GM21367 (cell line): ENCODE measurements around the gene ALDH3A2.

Source experiments
- ATAC-seq: cut with Tn5 transposase; IDR thresholded peaks from one replicate; pipeline ENCODE4 v1.9.1; 2021; ENCODE audit not compliant: unreplicated experiment

The ALDH3A2 gene

DNA sequence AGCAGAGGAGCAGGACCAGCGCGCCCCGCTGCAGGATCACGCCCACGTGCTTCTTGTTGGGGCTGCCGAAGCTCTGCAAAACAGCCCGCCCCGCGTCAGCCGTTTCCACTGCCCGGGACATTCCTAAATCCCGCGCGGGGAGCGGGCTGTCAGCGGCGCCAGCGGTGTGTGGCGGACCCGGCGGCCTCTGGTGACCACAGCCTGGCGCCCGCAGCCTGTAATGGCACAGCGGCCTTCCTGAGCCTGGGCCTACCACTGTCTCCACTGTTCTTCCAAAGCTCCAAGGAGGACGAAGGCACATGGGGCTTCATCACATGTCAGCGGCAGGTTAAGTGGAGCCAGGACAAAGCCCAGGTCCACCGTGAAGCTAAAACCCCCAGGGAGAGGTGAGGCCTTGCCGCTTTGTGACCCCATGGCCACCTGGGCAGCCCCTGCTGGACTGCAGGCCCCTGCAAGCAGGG is 65.4 kb downstream of the ALDH3A2 start:
- no peak for ATAC-seq

DNA sequence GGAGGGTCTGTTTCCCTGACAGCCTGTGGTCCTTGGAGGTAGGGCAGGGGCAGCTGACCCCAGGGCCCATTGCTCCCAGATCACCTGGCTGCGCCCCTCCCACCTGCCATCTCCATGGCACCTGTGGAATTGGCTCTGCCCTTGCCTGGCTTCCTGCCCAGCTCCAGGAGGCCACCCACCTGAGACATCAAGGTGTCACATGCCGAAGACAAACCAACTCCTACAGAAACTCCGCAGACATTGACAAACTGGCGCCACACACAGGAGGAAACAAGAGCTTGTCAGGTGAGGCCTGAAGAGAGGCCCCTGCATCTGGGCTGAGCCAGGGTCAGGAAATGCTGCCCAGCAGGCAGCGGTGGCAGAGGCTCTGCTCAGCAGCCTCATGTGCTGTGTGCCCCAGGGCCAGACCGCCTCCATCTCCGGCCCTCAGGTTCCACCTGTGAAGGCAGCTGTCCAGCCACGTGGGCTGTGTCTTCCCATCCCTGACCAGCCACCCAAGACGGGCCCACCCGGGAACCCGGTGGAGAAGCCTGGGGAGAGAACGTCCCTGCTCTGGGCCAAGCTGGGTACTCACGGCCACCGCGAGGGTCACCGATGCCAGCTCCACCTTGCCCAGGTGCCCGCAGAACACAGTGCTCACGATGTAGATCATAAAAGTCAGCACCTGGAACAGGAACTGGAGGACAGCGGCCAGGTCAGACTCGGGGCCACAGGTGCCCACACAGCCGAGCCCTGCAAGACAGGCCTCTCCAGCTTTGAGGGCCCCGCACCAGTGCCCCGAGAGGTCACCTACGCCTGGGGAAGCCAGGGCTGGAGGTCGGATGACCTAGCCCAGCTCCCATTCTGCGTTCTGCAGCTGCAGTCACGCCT is 66.2 kb downstream of the ALDH3A2 start:
- no peak for ATAC-seq

- ATAC-seq, result no peak
These were observed 67.8 kb downstream of the ALDH3A2 start, which contains the start of gene SLC47A2 for GRCh38 chr17:19716108-19717030. TSS of gene SLC47A2 (minus strand) at chr17:19716584. CDS start at chr17:19716555, 29 bp downstream.

GRCh38 chr17:19717031-19717360 is 68.4 kb downstream of the ALDH3A2 start:
- no peak for ATAC-seq

GRCh38 chr17:19717411-19717908 is 68.9 kb downstream of the ALDH3A2 start:
- ATAC-seq, result no peak

DNA sequence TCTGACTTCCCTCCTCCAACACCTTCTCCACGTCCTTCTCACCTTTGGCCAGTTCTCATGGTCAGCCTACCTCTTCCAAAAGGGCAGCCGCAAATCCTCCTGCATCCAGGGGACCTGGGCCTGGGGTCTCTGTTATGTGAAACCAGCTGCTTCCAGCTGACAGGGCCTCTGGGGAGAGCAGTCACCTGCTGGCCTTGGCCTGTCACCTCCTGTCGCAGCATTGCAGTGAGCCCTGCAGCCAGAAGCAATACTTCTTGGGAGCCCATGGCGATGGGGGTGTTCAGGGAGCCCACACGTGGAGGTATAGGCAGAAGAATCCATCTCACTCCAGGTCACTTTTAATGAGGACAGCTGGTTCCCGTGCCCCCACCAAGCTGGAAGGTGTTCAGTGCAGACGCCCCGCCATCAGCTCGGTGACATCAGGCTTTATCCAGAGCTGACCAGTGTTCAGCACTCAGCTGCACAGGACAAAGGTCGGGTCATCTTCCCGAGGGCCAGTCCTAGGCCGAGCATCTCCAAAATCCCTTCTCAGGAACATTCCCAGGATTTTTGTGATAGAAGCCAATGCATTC is 69.6 kb downstream of the ALDH3A2 start:
- ATAC-seq, result no peak

- no peak for ATAC-seq
These were observed 70.2 kb downstream of the ALDH3A2 start for GRCh38 chr17:19718613-19719354.

GRCh38 chr17:19719355-19720209 is 71.0 kb downstream of the ALDH3A2 start:
- no peak for ATAC-seq

GRCh38 chr17:19720210-19720475 is 71.6 kb downstream of the ALDH3A2 start:
- ATAC-seq, result no peak

- no peak for ATAC-seq
These were observed 72.3 kb downstream of the ALDH3A2 start for GRCh38 chr17:19720631-19721426.

DNA sequence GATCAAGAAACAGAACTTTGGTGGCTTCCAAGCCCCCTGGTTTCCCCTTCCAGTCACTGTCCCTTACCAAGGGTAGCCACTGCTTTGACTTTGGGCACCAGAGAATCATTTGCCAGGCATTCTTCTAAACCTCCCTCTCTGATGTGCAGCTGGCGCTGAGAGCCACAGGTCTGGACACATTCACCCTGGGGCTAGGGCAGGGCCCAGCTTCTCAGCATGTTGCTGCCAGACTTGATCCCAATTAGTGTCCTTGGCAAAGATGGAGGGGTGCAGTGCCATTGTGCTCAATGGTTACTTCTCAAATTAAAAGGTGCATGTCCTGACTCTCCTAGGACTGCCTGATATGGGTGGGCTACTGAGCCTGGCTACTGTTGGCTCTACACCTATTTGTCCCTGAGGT is 75.4 kb downstream of the ALDH3A2 start:
- ATAC-seq, result no peak

DNA sequence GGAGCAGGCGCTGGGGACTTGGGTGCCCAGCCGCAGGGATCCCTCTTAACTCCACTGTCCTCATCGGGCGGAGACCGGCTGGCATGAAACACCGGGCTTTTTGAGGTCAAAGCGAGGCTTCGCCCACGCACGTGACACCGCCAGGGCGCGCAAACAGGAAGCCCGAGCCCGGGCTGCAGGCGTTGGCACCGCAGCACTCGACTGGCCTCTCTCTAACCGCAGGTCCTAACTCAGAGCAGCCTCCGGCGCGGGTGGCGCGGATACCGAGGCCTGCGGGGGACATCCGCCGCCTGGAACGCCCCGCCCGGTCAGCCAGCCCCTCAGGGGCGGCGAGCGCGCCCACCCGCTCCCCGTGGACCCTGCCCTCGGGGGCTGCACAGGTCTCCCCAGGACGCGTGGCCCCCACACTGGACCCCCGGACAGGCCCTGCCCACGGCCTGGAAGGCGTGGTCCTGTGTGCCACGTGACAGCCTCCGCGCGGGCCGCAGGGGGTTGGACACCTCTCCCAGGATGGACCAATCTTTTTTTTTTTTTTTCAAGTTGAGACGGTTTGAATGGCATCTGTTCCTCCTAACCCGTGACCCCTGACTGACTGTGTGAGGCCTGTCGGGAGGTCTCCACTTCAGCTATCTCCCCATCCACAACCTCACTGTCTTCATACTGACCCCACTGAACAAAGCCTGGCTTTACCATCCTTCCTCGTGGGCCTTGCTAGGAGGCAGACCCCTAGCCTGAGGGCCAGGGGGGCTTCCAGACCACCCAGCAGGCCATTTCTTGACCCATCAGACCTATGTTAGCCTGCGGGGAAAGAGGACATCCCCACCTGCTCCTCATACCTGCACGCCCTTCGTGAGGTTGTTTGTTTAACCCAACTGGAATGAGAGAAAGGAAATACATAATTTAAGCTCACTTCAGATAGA is 76.2 kb downstream of the ALDH3A2 start:
- no peak for ATAC-seq

DNA sequence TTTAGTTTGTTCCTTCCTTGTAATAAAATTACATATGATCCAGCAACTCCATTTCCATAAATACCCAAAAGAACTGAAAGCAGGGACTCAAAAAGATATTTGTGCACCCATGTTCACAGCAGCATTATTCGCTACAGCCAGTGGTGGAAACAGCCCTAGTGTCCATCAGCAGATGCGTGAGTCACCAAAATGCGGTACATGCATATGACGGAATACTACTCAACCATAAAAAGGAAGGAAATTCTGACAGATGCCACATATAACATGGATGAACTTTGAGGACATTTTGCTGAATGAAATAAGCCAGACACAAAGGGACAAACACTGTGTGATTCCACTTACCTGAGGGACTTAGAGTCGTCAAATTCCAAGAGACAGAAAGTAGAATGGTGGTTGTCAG is 76.9 kb downstream of the ALDH3A2 start:
- ATAC-seq, result no peak

DNA sequence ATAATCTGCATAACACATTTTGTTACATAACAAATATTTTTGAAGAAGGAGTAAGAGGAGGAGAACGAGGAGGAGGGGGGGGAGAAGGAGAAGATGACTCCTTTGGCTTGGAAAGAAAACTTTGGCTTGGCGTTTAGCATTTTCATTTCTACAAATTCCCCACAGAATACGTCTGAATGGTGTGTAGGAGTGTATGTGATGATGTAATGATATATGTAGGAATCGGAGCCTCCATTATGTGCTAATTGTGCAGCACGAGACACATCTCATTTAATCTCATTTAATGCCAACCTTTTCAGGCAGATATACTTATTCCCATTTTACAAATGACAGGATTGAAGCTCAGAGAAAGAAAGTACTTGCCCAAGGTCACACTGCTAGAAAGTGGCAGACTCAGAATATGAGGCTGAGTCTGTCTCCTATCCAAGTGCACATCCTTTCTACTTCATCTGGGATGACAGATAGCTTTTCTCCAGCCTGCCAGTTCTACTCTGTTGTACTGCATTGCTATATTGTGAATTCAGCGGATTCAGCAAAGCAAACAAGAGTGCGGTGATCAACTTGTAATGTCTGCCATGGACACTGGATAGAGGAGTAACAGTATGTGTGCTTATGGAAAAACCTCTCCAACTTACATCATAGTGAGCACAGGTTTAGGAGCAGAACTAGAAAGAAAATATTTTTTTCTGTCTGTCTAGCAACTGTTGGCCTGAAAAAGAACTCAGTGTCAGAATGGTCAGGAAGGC is 78.3 kb downstream of the ALDH3A2 start:
- ATAC-seq, result no peak
